Stimulated activated CD4-positive, alpha-beta T cell treated with anti-CD3 and anti-CD28 coated beads, Interleukin-2, amount 100 ng/mL, for 4 hours (primary cell): ENCODE measurements around the gene HPS3.
"Not testable (repeated sequence)": the region's sequence is repeated elsewhere in the genome, so short reads cannot be mapped to it uniquely, and the experiment has no call there.

Experiments
- DNase-seq: peaks from one replicate; pipeline ENCODE4 v3.0.0-alpha.2; 2020; ENCODE audit warnings: low read depth

The HPS3 gene

DNA sequence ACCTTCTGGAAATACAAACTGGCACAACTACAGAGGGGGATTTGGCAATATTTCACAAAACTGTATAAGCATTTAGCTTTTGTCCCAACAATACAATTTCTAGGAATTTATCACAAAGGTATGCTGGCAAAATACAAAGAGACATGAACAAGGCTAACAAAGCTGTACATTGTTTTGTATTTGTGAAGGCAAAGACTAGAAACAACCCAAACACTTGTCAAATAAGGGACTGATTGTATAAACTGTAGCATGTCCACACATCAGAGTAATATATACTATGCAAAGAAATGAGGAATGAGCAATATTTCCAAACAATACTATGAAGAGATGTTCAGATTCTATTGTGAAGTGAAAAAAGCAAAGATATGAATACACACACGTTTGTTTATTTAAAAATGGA, 65.8 kb downstream of the HPS3 start:
- no peak for DNase-seq

GRCh38 chr3:149196805-149197592, 67.6 kb downstream of the HPS3 start:
- not testable (repeated sequence) for DNase-seq

DNA sequence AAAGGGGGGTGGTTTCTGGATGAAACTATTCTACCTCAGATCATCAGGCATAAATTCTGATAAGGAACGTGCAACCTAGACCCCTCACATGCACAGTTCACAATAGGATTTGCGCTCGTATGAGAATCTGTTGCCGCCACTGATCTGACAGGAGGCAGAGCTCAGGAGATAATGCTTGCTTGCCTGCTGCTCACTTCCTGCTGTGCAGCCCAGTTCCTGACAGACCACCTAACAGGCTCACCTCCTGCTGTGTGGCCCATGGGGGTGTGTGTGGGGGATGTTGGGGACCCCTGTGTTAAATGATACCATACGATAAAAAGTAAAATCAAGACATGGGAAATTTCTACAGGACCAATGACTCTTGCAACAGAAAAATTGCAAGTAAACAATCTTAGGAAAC, 68.2 kb downstream of the HPS3 start:
- no peak for DNase-seq

DNA sequence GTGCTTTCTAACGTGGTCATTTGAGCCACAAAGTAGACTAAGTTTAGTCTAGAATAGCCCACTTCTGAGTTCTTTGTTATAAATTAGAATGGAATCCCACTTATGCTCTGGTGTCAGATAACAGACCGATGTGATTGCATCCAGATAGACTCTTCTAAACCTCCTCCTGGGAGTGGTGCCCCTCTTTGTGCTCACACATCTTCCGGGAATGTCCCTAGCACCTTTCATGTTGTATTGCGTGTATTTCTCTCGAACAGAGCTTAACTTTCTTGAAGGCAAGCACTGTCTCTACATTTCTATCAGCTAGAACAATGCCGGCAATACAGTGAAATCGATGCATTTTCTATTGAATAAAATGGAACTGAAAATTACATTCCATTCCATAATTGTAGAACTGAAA, 69.2 kb downstream of the HPS3 start:
- DNase-seq, result no peak

GRCh38 chr3:149199474-149199873, 70.0 kb downstream of the HPS3 start:
- DNase-seq, result no peak

DNA sequence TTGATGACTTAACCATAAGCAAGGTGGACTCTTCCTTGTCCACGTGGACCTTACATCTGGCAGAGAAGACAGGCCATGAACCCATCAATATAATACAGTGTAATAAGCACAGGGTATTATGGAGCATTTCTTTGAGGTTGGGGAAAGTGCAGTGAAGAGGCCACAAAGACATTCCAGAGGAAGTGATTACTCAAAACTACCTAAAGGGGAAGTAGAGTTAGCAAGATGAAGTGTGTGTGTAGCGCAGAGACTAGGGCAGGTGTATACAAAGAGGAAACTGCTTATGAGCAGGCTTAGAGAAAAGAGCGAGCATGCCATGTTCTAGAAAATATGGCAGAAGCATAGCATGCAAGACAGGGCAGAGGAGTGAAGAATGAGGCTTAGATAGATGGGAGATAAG, 74.3 kb downstream of the HPS3 start:
- DNase-seq, result no peak

DNA sequence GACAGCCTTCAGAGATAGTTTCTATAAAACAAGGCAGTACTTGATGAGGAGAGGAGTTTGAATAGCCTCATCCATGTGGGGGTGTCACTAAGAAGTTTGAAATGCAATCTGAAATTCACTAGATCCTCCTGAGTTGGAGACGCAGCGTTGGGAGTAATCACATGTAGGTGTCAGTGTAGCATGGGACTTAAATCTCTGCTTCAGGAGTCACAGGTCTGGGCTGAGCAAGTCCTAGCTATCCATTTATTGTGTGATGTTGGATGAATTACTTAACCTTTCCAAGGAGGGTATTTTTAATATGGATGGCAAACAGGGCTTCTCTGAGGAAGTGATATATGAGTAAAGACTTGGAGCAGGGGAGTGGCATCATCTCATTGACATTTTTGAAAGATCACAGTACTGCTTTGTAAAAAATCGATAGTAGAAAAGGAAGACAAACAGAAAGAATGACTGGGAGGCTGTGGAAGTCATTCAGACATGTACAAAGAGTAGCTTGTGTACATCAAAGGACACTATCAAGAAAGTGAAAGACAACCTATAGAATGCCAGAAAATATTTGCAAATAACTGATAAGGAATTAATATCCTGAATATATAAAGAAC, 75.1 kb downstream of the HPS3 start:
- no peak for DNase-seq

GRCh38 chr3:149207475-149207874, 78.0 kb downstream of the HPS3 start:
- no peak for DNase-seq

GRCh38 chr3:149209431-149209830, 80.0 kb downstream of the HPS3 start:
- no peak for DNase-seq

DNA sequence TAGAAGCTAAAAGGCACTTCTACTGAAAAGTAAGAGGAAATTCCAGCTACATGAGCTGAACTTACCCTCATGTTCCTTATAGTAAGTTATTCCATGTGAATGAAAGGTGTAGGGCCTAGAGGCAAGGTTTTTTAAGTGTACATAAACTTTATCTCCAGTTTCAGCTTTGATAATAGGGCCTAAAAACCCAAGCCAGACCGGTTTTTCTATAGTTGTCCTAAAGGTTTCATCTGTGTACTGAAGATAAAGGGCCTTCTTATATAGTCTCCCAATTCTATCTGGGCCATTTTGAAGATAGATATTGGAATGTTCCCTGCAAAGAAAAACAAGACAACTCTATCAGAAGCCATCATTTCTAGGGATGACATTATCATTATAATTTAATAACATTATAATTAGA, 82.9 kb downstream of the HPS3 start:
- DNase-seq, result no peak

DNA sequence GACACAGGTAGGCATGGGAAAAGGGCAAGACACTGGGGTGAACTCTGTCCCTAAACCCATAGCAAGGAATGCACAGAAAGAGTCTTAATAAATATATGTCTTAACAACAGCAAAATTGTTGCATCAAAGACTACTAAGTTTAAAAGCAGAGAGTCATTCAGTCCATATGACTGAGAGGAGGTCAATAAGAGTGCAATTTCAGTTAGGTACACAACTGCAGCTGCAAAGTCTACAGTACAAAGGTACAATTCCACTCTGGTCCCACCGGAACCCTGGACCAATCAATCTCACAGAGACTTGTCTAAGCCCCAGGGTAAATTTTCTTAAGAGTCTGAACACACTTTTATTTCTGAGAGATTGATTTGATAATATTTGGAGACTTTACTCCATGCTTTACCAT, 85.3 kb downstream of the HPS3 start:
- DNase-seq, result no peak

- no peak for DNase-seq
These were observed 86.1 kb downstream of the HPS3 start for GRCh38 chr3:149215515-149215914.

DNA sequence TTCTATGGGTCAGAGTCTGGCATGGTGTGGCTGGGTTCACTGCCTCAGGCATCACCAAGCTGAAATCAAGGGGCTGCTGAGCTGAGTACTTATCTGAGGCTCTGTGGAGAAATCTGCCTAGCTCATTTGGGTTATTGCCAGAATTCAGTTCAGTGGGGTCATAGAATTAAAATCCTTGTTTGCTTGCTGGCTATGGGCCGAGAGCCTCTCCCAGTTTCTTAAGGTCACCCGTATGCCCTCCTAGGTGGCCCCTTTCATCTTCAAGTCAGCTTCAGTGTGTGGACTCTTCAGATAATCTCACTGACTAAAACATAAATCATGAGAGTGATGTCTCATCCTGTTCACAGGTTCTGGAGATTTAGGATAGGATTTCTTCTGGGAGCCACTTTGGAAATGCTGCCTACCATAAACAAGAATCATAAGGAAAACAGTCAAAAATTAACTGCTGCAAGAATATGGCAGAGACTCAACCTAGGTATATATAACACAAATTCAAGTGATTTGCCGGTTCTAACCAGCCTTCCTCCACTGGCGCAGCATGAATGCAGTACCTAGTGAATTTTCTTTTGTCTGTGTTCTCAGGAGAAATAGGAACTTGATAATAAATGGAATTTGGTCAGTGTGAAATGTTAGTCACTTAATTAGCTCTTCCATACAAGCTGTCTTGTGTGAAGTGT, 86.9 kb downstream of the HPS3 start:
- no peak for DNase-seq

DNA sequence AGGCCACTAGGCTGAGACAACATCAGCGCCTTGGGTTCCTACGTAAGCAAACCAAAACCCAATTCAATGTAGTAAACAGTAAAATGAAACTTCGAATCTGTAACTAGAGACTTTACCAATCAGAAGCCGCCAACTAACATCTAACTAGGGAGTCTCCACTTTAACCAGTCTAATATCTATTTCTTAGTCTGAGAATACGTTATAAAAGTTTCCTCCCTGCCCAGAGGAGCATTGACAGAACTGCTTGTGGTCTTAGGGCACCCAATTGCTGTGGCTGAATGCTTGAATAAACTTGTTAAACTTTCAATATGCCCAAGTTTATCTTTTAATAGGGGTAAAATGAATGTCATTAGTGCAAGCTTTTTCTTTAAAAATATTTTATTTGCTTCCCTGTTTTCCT, 87.9 kb downstream of the HPS3 start:
- no peak for DNase-seq

DNA sequence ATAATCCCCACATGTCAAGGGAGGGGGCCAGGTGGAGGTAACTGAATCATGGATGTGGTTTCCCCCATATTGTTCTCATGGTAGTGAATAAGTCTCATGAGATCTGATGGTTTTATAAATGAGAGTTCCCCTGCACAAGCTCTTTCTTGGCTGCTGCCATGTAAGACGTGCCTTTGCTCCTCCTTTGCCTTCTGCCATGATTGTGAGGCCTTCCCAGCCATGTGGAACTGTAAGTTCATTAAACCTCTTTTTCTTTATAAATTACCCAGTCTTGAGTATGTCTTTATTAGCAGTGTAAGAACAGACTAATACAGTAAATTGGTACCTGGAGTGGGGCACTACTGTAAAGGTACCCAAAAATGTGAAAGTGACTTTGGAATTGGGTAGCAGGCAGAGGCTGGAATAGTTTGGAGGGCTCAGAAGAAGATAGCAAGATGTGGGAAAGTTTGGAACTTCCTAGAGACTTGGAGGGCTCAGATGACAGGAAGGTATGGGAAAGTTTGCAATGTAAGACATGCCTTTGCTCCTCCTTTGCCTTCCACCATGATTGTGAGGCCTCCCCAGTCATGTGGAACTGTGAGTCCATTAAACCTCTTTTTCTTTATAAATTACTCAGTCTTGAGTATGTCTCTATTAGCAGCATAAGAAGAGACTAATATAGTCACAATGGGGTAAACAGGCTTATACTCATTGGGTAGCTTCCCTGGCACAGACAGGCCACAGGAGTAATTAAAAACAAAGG, 90.1 kb downstream of the HPS3 start:
- not testable (repeated sequence) for DNase-seq

DNA sequence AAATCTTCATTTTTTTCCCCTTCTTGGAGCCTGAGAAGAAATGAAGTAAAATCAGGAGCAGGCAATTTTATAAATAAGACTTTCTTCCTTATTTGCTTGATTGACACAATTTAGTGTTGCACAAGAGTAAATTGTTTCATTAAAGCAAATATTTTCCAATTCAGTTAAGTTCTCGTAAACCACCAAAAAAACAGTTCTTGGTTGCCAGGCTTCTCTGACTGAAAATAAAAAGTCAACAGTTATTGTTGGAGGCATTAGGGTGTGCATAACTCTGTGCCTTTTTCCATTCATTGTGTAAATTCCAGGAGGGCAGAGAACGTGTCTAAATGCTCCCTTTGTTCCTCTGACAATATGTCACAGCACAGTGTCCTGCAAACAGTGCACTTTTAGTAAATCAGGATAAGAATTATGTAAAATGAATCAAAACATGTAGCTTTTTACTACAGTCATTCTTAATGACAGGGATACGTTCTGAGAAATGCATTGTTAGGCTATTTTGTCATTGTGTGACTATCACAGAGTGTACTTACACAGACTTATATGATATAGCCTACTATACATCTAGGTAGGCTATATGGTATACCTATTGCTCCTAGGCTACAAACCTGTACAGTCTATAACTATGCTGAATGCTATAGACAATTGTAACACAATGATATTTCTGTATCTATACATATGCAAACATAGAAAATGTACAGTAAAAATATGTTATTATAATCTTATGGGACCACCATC, 92.5 kb downstream of the HPS3 start, which contains the start of gene CP:
Gene CP, minus strand, starts transcription at position 47 of the 735 bp plus-strand sequence. Its CDS starts 37 bp downstream, at position 10.
- no peak for DNase-seq
